Frontal cortex (tissue), 4 donors: ENCODE data around the gene SLC30A9. TPM values are rescaled to one million over a fixed set of nuclear protein-coding genes. Genes with fewer than 3 reads are reported as not detected.

Source experiments
- DNase-seq, 2 donors: peaks; one replicate each; pipeline ENCODE4 v3.0.0; 2012; ENCODE audit warnings: low spot score in 2 of 2
- FAIRE-seq: peaks from 2 replicates; lab custom pipeline; 2012; peaks lifted over from hg19 to GRCh38; lab: Jason Lieb, UNC
- total RNA-seq: library from RNA; depleted of rRNA; stranded (reverse); fragments of >200 nt; gene quantifications from one replicate; pipeline ENCODE4 v1.2.3, GENCODE V29; 2014
- donor health status: control.
- donor health status: control.
- donor health status: control.

The SLC30A9 gene
- total RNA-seq, 1 donor from 2014 or later = 112 TPM

DNA sequence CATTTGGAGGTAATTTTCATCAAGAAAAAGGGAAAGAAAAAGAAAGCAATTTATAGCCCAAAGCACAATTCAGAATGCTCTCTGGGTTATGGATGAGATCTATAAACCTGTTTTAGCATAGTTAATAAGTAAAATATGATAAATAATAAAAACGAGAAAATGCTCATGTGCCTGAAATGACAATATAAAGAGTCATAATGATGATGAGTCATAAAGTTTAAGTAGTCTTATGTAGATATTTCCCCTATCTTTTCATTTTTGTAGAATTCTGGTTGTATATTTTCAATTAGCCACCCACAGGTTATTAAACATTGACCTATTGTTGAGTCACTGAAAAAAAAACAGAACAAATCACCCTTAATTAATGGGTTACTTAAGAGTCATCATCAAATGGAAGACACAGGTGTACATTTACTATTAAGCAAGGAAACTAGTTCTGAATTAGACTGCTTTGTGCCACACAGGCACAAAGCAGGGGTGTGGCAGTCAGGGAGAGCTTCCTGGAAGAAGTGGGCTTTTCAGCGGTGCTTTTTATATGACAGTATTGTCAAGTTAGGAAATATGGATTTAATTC is 132.8 kb downstream of the SLC30A9 start:
- DNase-seq = no peak
- no peak for FAIRE-seq

DNA sequence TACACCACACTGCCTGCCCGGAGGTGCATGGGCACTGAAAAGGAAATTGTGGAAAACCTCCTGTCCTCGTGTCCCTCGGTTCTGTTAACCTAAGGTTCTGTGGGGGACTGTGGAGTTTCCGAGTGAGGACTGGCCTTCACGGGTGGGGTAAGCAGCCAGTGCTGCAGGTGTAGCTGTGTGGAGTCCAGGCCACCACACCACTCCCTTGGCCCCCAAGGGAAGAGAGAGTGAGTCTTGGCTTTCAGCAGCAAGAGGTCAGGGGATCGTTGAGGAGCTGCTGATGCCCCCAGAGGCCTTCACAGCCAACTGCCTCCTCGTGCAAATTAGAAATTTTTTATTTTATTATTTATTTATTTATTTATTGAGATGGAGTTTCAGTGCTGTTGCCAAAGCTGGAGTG is 141.8 kb downstream of the SLC30A9 start:
- FAIRE-seq (no peak), DNase-seq (no peak)

DNA sequence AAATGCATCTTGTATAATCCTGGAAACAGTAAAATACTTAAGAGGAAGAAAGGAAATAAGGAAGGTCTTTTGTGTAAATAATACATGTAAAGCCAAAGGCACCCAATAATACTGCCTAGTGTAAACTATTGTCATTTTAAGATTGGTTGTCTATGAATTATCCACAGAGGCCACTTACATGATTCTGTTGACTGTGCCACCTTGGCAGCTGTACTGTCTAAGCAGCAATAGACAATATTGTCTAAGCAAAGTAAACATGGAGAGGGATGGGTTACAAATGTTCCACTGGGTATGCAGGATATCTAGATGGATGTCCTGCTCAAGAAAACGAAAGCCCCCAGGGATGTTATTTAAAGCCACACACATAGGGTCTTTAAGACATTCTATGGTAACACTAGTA is 142.7 kb downstream of the SLC30A9 start:
- FAIRE-seq = no peak

DNA sequence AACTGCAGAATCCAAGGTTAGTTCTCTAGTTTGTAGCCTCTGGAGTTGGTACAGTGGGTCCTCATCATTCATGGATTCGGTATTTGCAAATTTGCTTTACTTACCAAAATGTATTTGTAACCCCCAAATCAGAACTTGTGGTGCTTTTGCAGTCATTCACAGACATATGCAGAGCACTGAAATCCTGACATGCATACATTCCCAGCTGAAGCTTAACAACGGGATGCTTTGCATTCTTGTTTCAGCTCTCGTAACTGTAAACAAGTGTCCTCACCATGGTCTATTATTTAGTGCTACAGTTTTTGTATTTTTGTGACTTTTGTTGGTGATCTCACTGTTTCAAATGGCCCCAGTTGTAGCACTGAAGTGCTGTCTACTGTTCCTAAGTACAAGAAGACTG is 146.0 kb downstream of the SLC30A9 start:
- no peak for DNase-seq
- no peak for FAIRE-seq

More for the DNA sequence above, 142.7 kb downstream of the SLC30A9 start:
- no peak for DNase-seq

Other genes starting within 250 kb of the SLC30A9 start
- not detected for gene PHOX2B, start 241.8 kb upstream of the SLC30A9 start, total RNA-seq
- gene TMEM33, start 55.1 kb upstream of the SLC30A9 start, total RNA-seq = 56.3 TPM
- gene DCAF4L1, start 8.8 kb upstream of the SLC30A9 start, total RNA-seq = under 0.01 TPM
- 5.7 TPM for gene BEND4, start 162.1 kb downstream of the SLC30A9 start, total RNA-seq